H1 (cell line): ENCODE results near the gene TEDC1. TPM values are rescaled to one million over a fixed set of nuclear protein-coding genes. Genes with fewer than 3 reads are reported as not detected.

ENCODE experiments used
- polyA plus RNA-seq, 7 experiments: library from polyadenylated mRNA; depleted of rRNA in 3 of 7; stranded (reverse) in 5 of 7; unstranded in 2 of 7; fragments of >200 nt in 5 of 7; fragments of 200-250 nt in 2 of 7; gene quantifications; 1 replicate in 5 of 7; 2 replicates in 1 of 7; 4 replicates in 1 of 7; pipeline versions ENCODE4 v1.2.1 to v1.2.3, GENCODE V29; 2011 to 2013; ENCODE audit warnings: missing spikeins in 2 of 7, mixed read lengths in 2 of 7
- total RNA-seq: library from RNA; stranded (reverse); fragmentation: NEBNext Ultra II Directional; extraction: Animal tissue kit (Norgen Biotek cat#: 25700); gene quantifications from 2 replicates; pipeline ENCODE4 v1.2.1, GENCODE V29; 2021

The TEDC1 gene
- total and polyA plus RNA-seq, 2 of the 8 experiments (the other 6 are each of a cell fraction or from before 2014, with no cell fraction given): 5.6 to 14.8 TPM

Other genes starting within 250 kb of the TEDC1 start
- gene BTBD6, start 242.7 kb upstream of the TEDC1 start, total RNA-seq: 10.2 and 11.6 TPM in 2 replicates
- 9.8 and 10.1 TPM in 2 replicates for gene BTBD6, start 242.7 kb upstream of the TEDC1 start, polyA plus RNA-seq (2011; rRNA removed)
- 18.3 and 18.5 TPM in 2 replicates for gene BRF1, start 190.2 kb upstream of the TEDC1 start, total RNA-seq
- gene BRF1, start 190.2 kb upstream of the TEDC1 start, polyA plus RNA-seq (2011; rRNA removed): 7.7 and 12.5 TPM in 2 replicates
- gene PACS2, start 176.5 kb upstream of the TEDC1 start, total RNA-seq: 62.3 and 62.8 TPM in 2 replicates
- gene PACS2, start 176.5 kb upstream of the TEDC1 start, polyA plus RNA-seq (2011; rRNA removed): 38.0 and 65.4 TPM in 2 replicates
- gene TEX22, start 92.7 kb upstream of the TEDC1 start, total RNA-seq: 0.39 and 0.82 TPM in 2 replicates
- gene TEX22, start 92.7 kb upstream of the TEDC1 start, polyA plus RNA-seq (2011; rRNA removed): 0.24 and 0.67 TPM in 2 replicates
- gene MTA1, start 71.4 kb upstream of the TEDC1 start, total RNA-seq: 217 and 221 TPM in 2 replicates
- gene MTA1, start 71.4 kb upstream of the TEDC1 start, polyA plus RNA-seq (2011; rRNA removed): 73.9 and 159 TPM in 2 replicates
- gene CRIP2, start 16.4 kb upstream of the TEDC1 start, total RNA-seq: 4.0 and 4.2 TPM in 2 replicates
- 13.5 and 28.4 TPM in 2 replicates for gene CRIP2, start 16.4 kb upstream of the TEDC1 start, polyA plus RNA-seq (2011; rRNA removed)
- gene CRIP1, start 4.4 kb upstream of the TEDC1 start, total RNA-seq: 1.2 and 2.4 TPM in 2 replicates
- 2.2 and 5.3 TPM in 2 replicates for gene CRIP1, start 4.4 kb upstream of the TEDC1 start, polyA plus RNA-seq (2011; rRNA removed)
- gene TMEM121, start 35.3 kb downstream of the TEDC1 start, total RNA-seq: not detected in 2 replicates
- gene TMEM121, start 35.3 kb downstream of the TEDC1 start, polyA plus RNA-seq (2011; rRNA removed): 1.9 and 2.4 TPM in 2 replicates